Measurements from ENCODE around the gene PAPOLG. TPM values are rescaled to one million over a fixed set of nuclear protein-coding genes. Genes with fewer than 3 reads are reported as not detected.

The PAPOLG gene
- total RNA-seq, 1 experiment from 2014 or later: 12.5 TPM

Other genes starting within 250 kb of the PAPOLG start
- gene BCL11A, start 202.6 kb upstream of the PAPOLG start, total RNA-seq (2014; rRNA removed): 0.11 and 0.13 TPM in 2 replicates
- gene REL, start 125.3 kb downstream of the PAPOLG start, total RNA-seq (2014; rRNA removed): 2.8 and 3.2 TPM in 2 replicates

Measured in LHCN-M2 (cell line).